Lower lobe of right lung (tissue), 2 donors: Measurements from ENCODE around the gene CASQ2. TPM values are rescaled to one million over a fixed set of nuclear protein-coding genes. Genes with fewer than 3 reads are reported as not detected.

Experiments
- ATAC-seq, 2 donors: fragments of 200-7000 bp; cut with Tn5 transposase; one replicate each; pipeline ENCODE4 v1.9.1; 2020 to 2022; ENCODE audit warnings: mild to moderate bottlenecking in 2 of 2, moderate library complexity in 2 of 2
- DNase-seq: peaks from one replicate; pipeline ENCODE4 v3.0.0-alpha.2; 2020
- H3K27ac ChIP-seq: fragments of 200-600 bp; one replicate; pipeline ENCODE4 v1.8.0; 2022
- H3K27me3 ChIP-seq: fragments of 200-600 bp; one replicate; pipeline ENCODE4 v1.8.0; 2022; ENCODE audit warnings: low read depth
- H3K36me3 ChIP-seq: fragments of 200-600 bp; one replicate; pipeline ENCODE4 v1.8.0; 2022; ENCODE audit warnings: mild to moderate bottlenecking
- H3K4me1 ChIP-seq: fragments of 200-600 bp; one replicate; pipeline ENCODE4 v1.8.0; 2022
- H3K4me3 ChIP-seq: fragments of 200-600 bp; one replicate; pipeline ENCODE4 v1.8.0; 2022; ENCODE audit warnings: mild to moderate bottlenecking
- H3K9me3 ChIP-seq: fragments of 200-600 bp; one replicate; pipeline ENCODE4 v1.8.0; 2022
- CTCF ChIP-seq: fragments of 200-600 bp; IDR thresholded peaks from one replicate; pipeline ENCODE4 v1.8.0; 2022; ENCODE audit warnings: antibody characterized with exemption, mild to moderate bottlenecking
- intact Hi-C: fragments of 100-400 bp; cut with DNase I; formaldehyde crosslinking; loops from one replicate; pipeline ENCODE4 v1.11.0; 2022
- total RNA-seq: library from RNA; stranded (reverse); fragmentation: NEBNext Ultra II Directional; extraction: Animal tissue kit (Norgen Biotek cat#: 25700); gene quantifications from one replicate; pipeline ENCODE4 v1.2.1, GENCODE V29; 2021
- donor health status: DM: no; HTN: yes; CAD: no; lungs with severe emphysema.

The CASQ2 gene
- total RNA-seq, 1 donor from 2014 or later, result 3.3 TPM

- intact Hi-C loops, result no loop called here
- H3K9me3 ChIP-seq, result no peaks in the 10 kb centered on the region
- no peaks in the 10 kb centered on the region for H3K4me1 ChIP-seq
- no peaks in the 10 kb centered on the region for H3K27me3 ChIP-seq
- no peak overlapping the region for H3K27ac ChIP-seq
- no peak for ATAC-seq
- TF ChIP-seq CTCF, result peak; percentile 59
- peak; percentile 53 for DNase-seq
- no peak overlapping the region for H3K4me3 ChIP-seq
- no peaks in the 10 kb centered on the region for H3K36me3 ChIP-seq
Measured at GRCh38 chr1:115717541-115717940, 51.0 kb downstream of the CASQ2 start.

GRCh38 chr1:115714572-115715141 is 53.9 kb downstream of the CASQ2 start:
- intact Hi-C loops, result no loop called here
- Histone ChIP-seq H3K4me3 (no peak overlapping the region), H3K27me3 (peaks cover 11% of the 10 kb centered on the region), H3K36me3 (no peaks in the 10 kb centered on the region), H3K27ac (no peak overlapping the region), H3K9me3 (no peaks in the 10 kb centered on the region), H3K4me1 (no peaks in the 10 kb centered on the region)
- no peak for TF ChIP-seq CTCF
- DNase-seq (peak; percentile 50), ATAC-seq (no peak)

GRCh38 chr1:115713906-115714305 is 54.6 kb downstream of the CASQ2 start:
- H3K4me1 ChIP-seq, result no peaks in the 10 kb centered on the region
- no peaks in the 10 kb centered on the region for H3K9me3 ChIP-seq
- H3K27me3 ChIP-seq, result peaks cover 11% of the 10 kb centered on the region
- H3K36me3 ChIP-seq, result no peaks in the 10 kb centered on the region
- DNase-seq (no peak), ATAC-seq (no peak)
- intact Hi-C loops, result no loop called here
- TF ChIP-seq CTCF, result no peak
- no peak overlapping the region for H3K27ac ChIP-seq
- H3K4me3 ChIP-seq, result no peak overlapping the region

- H3K4me1 ChIP-seq, result no peaks in the 10 kb centered on the region
- ATAC-seq (no peak), DNase-seq (no peak)
- H3K27ac ChIP-seq, result no peak overlapping the region
- H3K27me3 ChIP-seq, result peaks cover 11% of the 10 kb centered on the region
- H3K36me3 ChIP-seq, result no peaks in the 10 kb centered on the region
- no peaks in the 10 kb centered on the region for H3K9me3 ChIP-seq
- intact Hi-C loops, result no loop called here
- H3K4me3 ChIP-seq, result no peak overlapping the region
- no peak for TF ChIP-seq CTCF
Measured at GRCh38 chr1:115712911-115713609, 55.5 kb downstream of the CASQ2 start.

- Histone ChIP-seq H3K27me3 (peaks cover 11% of the 10 kb centered on the region), H3K4me3 (no peak overlapping the region), H3K36me3 (no peaks in the 10 kb centered on the region), H3K27ac (no peak overlapping the region), H3K9me3 (no peaks in the 10 kb centered on the region), H3K4me1 (no peaks in the 10 kb centered on the region)
- DNase-seq (no peak), ATAC-seq (no peak)
- TF ChIP-seq CTCF, result no peak
- intact Hi-C loops, result no loop called here
Measured at GRCh38 chr1:115710859-115711624, 57.5 kb downstream of the CASQ2 start.
